Fibroblast of skin of back (primary cell): Measurements from ENCODE around the gene SDF2.
"Not testable (repeated sequence)": the region's sequence is repeated elsewhere in the genome, so short reads cannot be mapped to it uniquely, and the experiment has no call there.

Source experiments
- DNase-seq: peaks from one replicate; pipeline ENCODE4 v3.0.0-alpha.2; 2013

The SDF2 gene

GRCh38 chr17:28626818-28627217 is 34.9 kb downstream of the SDF2 start:
- DNase-seq = no peak

DNA sequence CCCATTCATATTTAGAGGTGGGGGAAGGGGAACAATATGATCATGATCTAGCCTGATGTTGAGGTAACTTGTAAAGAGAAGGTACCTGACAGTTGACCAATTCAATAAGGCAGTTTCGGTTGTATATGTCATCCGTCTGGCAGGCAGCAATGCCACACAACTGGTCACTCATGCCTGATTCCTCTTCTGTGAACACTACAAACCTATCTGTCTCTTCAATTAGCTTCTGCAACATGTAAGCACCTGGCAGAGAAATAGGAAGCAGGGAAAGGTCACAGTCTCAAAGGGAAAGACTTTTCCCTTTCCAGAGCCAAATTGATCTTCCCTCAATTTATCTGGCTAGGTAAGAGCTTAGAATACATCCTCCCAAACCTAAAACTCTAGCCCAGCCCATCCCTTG is 37.6 kb downstream of the SDF2 start:
- DNase-seq = no peak

GRCh38 chr17:28623696-28624095 is 38.0 kb downstream of the SDF2 start:
- DNase-seq = no peak

- DNase-seq = no peak
These were observed 39.5 kb downstream of the SDF2 start for GRCh38 chr17:28622186-28622585.

DNA sequence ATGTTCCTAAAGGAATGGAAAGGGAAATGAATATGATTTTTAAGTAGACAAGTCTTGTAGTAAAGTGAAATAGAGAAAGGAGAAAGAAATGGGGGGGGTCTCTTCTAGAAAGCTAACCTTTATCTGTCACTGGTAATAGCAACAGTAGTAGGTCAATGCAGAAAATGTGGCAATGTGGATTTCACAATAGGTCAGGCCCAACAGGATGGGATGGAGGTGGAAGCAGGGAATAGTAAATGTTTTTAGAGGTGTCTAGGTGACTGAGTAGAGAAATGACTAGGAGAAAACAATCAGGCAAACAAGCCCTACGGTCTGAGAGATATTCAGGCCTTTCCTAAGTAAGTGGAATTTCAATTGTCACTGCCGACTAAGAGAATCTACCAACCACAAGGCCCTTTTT is 41.7 kb downstream of the SDF2 start:
- no peak for DNase-seq

DNA sequence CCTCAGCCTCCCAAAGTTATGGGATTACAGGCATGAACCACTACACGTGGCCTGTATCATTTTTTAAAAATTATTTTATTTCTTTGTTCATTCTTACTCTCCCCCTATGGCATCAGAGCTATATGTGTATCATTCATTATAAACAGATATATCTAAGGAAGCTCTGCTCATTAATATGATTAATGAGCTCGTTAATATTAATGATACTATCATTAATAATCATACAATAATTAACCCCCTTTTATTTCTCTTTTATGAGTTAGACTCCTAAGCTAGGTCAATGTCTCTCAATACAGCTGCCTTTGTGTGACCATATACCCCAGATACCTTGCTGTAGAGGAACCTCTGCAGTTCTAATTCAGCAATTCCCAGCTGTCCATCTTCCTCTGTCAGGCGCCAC is 43.2 kb downstream of the SDF2 start:
- no peak for DNase-seq

GRCh38 chr17:28616281-28616680 is 45.4 kb downstream of the SDF2 start:
- no peak for DNase-seq

DNA sequence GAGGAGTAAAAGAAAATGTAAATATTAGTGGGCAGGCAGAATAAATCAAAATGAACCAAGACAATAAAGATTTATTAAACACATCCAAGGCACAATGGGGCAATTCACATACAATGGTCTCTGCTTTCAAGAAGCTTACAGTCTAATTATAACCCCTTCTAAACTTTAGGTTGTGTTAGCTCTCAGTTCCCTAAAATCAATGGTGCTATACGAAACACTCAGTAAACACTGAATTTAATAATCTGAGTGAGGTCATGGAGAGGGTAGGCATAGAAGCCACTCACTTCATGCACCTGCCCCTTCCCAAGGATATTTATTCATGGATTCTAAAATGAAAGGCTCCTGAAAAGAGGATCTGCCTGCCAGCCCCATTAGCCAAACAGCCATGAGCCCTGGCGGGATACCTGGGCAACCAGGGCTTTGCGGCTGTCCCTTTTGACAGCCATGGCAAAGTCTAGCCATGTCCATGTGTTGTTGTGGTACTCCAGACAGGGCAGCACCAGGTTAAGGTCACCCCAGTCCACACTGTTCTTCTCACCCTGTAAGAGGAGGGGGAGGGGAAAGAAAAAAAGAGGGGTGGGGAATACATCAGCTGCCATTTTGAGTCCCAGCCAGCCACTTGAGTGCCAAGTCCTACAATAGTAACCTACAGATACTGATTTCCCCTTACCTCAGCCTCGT is 46.3 kb downstream of the SDF2 start:
- no peak for DNase-seq

- DNase-seq = no peak
These were observed 47.8 kb downstream of the SDF2 start, which contains the start of gene RSKR for GRCh38 chr17:28613931-28614381. Gene RSKR (minus strand): TSS chr17:28614185. CDS start chr17:28614161, 24 bp downstream.

DNA sequence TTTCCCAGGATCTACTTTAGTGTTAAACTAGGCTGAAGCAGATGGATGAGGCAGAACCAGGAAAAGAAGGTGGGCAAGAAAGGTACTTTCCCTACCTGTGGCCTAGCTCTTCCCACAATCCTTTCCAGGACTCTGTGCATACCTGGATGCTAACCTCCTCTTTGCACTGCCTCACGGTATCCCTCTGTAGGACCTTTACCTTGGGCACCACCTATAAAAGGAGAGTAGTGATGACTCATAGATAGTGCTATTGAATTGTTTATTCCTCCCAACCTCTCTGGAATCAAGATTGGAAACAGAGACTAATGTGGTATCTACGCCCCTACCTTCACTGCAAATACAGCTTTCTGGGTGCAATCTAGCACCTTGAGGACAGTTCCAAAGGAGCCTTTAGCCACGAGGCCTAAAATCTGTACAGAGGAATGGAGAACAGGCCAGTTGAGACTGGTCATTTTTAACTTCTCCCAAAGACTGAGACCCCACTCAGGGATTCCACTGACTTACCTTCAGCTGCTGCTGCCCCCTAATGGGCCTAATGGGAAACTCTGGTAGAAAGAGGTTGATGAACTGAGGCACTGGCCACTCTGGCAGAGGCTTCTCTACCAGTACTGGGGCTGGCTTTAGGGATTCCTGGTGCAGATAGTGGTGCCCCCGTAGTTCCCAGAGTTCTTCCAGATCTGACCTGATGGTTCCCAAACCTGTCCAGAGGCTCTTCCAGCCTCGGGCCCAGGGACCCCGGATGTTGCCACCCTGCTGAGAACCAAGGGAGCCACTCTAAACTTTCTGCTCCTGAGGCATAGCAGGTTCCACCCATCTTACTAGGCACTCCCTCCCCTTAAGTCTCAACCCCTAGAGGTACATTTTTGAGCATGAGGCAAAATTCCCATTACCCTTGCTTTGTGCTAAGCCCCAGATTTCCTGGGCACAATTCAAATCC is 48.5 kb downstream of the SDF2 start:
- DNase-seq = peak; percentile 41

DNA sequence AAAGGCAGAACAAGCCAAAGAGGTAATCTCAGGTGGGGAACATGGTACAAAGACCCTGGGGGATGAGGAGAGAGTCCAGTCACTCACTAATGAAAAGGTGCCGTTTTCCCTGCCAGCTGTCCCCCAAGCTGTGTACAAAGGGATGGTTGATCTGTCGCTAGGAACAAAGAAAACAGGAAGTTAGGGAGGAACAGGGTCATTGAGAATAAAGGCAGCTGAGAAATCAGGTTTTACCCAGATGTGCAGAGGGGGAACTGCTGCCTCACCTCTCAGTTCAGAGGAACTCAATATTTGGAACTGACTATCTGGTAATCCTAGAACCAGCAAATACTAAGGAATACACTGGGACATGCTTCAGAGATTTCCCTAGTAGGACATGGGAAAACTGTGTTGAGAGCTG is 49.2 kb downstream of the SDF2 start:
- DNase-seq = no peak

GRCh38 chr17:28610376-28610775 is 51.3 kb downstream of the SDF2 start:
- DNase-seq = no peak

GRCh38 chr17:28604031-28604430 is 57.7 kb downstream of the SDF2 start:
- DNase-seq = not testable (repeated sequence)

DNA sequence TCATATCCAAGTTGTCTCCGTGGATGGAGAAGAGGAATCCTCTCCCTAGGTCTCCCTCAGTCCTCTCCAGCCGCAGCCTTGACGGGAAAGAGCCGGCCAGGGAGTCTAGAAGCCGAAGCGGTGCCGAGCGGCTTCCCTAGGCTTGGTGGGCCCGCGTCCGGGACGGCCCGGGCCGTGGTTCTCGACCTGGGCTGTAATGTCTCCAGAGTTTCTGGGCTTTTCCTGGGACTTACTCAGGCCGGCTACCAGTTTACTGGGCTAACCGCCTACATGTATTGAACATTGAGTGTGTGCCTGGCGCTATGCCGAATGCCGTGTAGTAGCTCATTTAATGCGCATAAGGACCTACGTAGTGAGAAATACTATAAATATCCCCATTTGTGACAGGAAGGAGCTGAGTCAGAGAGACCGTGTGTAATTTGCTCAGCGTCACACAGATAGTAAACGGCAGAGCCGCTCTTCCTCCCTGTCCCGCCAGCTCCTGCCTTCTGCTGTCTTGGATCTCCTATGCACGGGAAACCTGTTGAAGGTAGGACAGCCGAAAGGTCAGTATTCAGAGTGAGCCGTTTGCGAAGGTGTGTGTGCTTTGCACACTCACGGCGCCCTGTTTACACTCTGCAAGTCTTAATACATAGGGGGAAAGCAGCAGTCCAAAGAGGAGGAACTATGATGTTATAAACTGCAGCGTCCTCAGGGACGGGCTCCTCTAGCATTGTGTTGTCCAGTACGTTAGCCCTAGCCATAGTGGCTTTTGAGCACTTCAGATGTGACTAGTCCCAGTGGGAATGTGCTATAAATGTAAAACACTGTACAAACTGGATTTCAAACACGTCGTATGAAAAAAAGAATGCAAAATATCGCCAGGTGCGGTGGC is 62.2 kb downstream of the SDF2 start:
- DNase-seq = peak; percentile 88

GRCh38 chr17:28598799-28599310 is 62.9 kb downstream of the SDF2 start, which contains the start of gene SPAG5:
Gene SPAG5 (minus strand): TSS chr17:28599025. CDS start chr17:28598946, 79 bp downstream.
- DNase-seq = peak; percentile 92

GRCh38 chr17:28598389-28598788 is 63.3 kb downstream of the SDF2 start:
- DNase-seq = no peak
